Stimulated activated CD4-positive, alpha-beta T cell treated with anti-CD3 and anti-CD28 coated beads, Interleukin-4, amount 100 ng/mL, for 4 hours (primary cell): ENCODE data around the gene EFNA5.

Source experiments
- DNase-seq, 2 experiments: peaks; one replicate each; pipeline ENCODE4 v3.0.0-alpha.2; 2020

EFNA5 gene

GRCh38 chr5:107636555-107636954, 34.2 kb downstream of the EFNA5 start:
- no peak for DNase-seq

GRCh38 chr5:107636068-107636467, 34.7 kb downstream of the EFNA5 start:
- no peak for DNase-seq

- no peak for DNase-seq
These were observed 35.5 kb downstream of the EFNA5 start for GRCh38 chr5:107634981-107635848.

- no peak for DNase-seq
These were observed 37.4 kb downstream of the EFNA5 start for GRCh38 chr5:107633171-107633901.

GRCh38 chr5:107631805-107632362, 38.9 kb downstream of the EFNA5 start:
- no peak for DNase-seq

GRCh38 chr5:107630184-107630583, 40.6 kb downstream of the EFNA5 start:
- no peak for DNase-seq

- DNase-seq, result no peak
These were observed 46.5 kb downstream of the EFNA5 start for GRCh38 chr5:107624235-107624634.

- DNase-seq, result no peak
These were observed 49.6 kb downstream of the EFNA5 start for GRCh38 chr5:107621089-107621488.

- no peak for DNase-seq
These were observed 51.0 kb downstream of the EFNA5 start for GRCh38 chr5:107619781-107620180.

- DNase-seq, result no peak
These were observed 52.5 kb downstream of the EFNA5 start for GRCh38 chr5:107618242-107618641.

- no peak for DNase-seq
These were observed 53.7 kb downstream of the EFNA5 start for GRCh38 chr5:107617052-107617451.

GRCh38 chr5:107616213-107616612, 54.5 kb downstream of the EFNA5 start:
- no peak for DNase-seq

- DNase-seq, result no peak
These were observed 55.4 kb downstream of the EFNA5 start for GRCh38 chr5:107615299-107615817.

GRCh38 chr5:107612541-107612940, 58.2 kb downstream of the EFNA5 start:
- no peak for DNase-seq

GRCh38 chr5:107610798-107611197, 59.9 kb downstream of the EFNA5 start:
- no peak for DNase-seq

- no peak for DNase-seq
These were observed 62.9 kb downstream of the EFNA5 start for GRCh38 chr5:107607671-107608345.

GRCh38 chr5:107607196-107607595, 63.5 kb downstream of the EFNA5 start:
- no peak for DNase-seq

- no peak for DNase-seq
These were observed 65.1 kb downstream of the EFNA5 start for GRCh38 chr5:107605596-107606125.

GRCh38 chr5:107604990-107605389, 65.7 kb downstream of the EFNA5 start:
- DNase-seq, result no peak

- no peak for DNase-seq
These were observed 66.4 kb downstream of the EFNA5 start for GRCh38 chr5:107604146-107604910.

- no peak for DNase-seq
These were observed 67.4 kb downstream of the EFNA5 start for GRCh38 chr5:107603349-107603748.

GRCh38 chr5:107602896-107603295, 67.8 kb downstream of the EFNA5 start:
- DNase-seq, result no peak
